ENCODE results near the gene FAM234B. TPM values are rescaled to one million over a fixed set of nuclear protein-coding genes. Genes with fewer than 3 reads are reported as not detected.

The FAM234B gene
- polyA plus RNA-seq, 1 donor (not counting 4 experiments of a cell fraction or from before 2014, with no cell fraction given), result 4.5 TPM

GRCh38 chr12:12997734-12998133 is 46.4 kb upstream of the FAM234B start:
- no peak for TF ChIP-seq EZH2 (IDR thresholded peaks at IDR 0.05; ENCODE audit: low read length)
- TF ChIP-seq, protein P1, sequence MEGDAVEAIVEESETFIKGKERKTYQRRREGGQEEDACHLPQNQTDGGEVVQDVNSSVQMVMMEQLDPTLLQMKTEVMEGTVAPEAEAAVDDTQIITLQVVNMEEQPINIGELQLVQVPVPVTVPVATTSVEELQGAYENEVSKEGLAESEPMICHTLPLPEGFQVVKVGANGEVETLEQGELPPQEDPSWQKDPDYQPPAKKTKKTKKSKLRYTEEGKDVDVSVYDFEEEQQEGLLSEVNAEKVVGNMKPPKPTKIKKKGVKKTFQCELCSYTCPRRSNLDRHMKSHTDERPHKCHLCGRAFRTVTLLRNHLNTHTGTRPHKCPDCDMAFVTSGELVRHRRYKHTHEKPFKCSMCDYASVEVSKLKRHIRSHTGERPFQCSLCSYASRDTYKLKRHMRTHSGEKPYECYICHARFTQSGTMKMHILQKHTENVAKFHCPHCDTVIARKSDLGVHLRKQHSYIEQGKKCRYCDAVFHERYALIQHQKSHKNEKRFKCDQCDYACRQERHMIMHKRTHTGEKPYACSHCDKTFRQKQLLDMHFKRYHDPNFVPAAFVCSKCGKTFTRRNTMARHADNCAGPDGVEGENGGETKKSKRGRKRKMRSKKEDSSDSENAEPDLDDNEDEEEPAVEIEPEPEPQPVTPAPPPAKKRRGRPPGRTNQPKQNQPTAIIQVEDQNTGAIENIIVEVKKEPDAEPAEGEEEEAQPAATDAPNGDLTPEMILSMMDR (optimal IDR thresholded peaks at IDR 0.05 in 1 of 3, IDR thresholded peaks at IDR 0.05 in 1 of 3, conservative IDR thresholded peaks at IDR 0.05 in 1 of 3; ENCODE audit: extremely low read depth in 1 of 3, insufficient read depth in 2 of 3, low read length in 3 of 3), result no peak
- Histone ChIP-seq H3K4me1 (ENCODE audit: control insufficient read depth, extremely low read depth, insufficient read depth, low read length) (peaks cover 11% of the 10 kb centered on the region), H3K27ac (ENCODE audit: control insufficient read depth, insufficient read depth, low read length) (no peak overlapping the region), H4K20me1 (ENCODE audit: control insufficient read depth, extremely low read depth, insufficient read depth, low read length) (no peaks in the 10 kb centered on the region), H3K9me3 (ENCODE audit: control insufficient read depth, low read depth, low read length) (no peaks in the 10 kb centered on the region), H3K4me2 (ENCODE audit: control insufficient read depth, extremely low read depth, insufficient read depth, low read depth, low read length) (no peak overlapping the region), H3K9me1 (ENCODE audit: control insufficient read depth, extremely low read depth, insufficient read depth, low read length) (no peaks in the 10 kb centered on the region), H3K79me2 (ENCODE audit: control insufficient read depth, insufficient read depth, low read length) (peaks cover 29% of the 10 kb centered on the region), H3K4me3 (ENCODE audit: control insufficient read depth in 2 of 3, extremely low read depth in 1 of 3, insufficient read depth in 2 of 3, low read depth in 1 of 3, low read length in 3 of 3) (no peak overlapping the region), H3K36me3 (ENCODE audit: control insufficient read depth in 2 of 2, extremely low read depth in 1 of 2, insufficient read depth in 2 of 2, low read length in 2 of 2) (peaks cover 0 to 3% of the 10 kb centered on the region in 2 experiments), H2AFZ (ENCODE audit: control insufficient read depth, low read length) (no peak overlapping the region), H3K27me3 (ENCODE audit: control insufficient read depth, extremely low read depth, insufficient read depth, low read length) (no peaks in the 10 kb centered on the region), H3K9ac (ENCODE audit: control insufficient read depth, extremely low read depth, insufficient read depth, low read length) (no peak overlapping the region)
- DNase-seq (ENCODE audit: low read depth, low spot score) (no peak), FAIRE-seq (no peak)
- dilution Hi-C loops (cut with MboI; ENCODE audit: extremely low pct_ligation_motif_present, low sequenced_read_pairs), result no loop called here

- TF ChIP-seq, protein P1 (optimal IDR thresholded peaks at IDR 0.05 in 1 of 3, IDR thresholded peaks at IDR 0.05 in 1 of 3, conservative IDR thresholded peaks at IDR 0.05 in 1 of 3; ENCODE audit: extremely low read depth in 1 of 3, insufficient read depth in 2 of 3, low read length in 3 of 3), result no peak
- TF ChIP-seq EZH2 (IDR thresholded peaks at IDR 0.05; ENCODE audit: low read length), result no peak
- dilution Hi-C loops (cut with MboI; ENCODE audit: extremely low pct_ligation_motif_present, low sequenced_read_pairs), result no loop called here
- Histone ChIP-seq H3K9ac (ENCODE audit: control insufficient read depth, extremely low read depth, insufficient read depth, low read length) (no peak overlapping the region), H3K27me3 (ENCODE audit: control insufficient read depth, extremely low read depth, insufficient read depth, low read length) (no peaks in the 10 kb centered on the region), H3K9me3 (ENCODE audit: control insufficient read depth, low read depth, low read length) (no peaks in the 10 kb centered on the region), H3K36me3 (ENCODE audit: control insufficient read depth in 2 of 2, extremely low read depth in 1 of 2, insufficient read depth in 2 of 2, low read length in 2 of 2) (peaks cover 0 to 3% of the 10 kb centered on the region in 2 experiments), H3K79me2 (ENCODE audit: control insufficient read depth, insufficient read depth, low read length) (peaks cover 29% of the 10 kb centered on the region), H4K20me1 (ENCODE audit: control insufficient read depth, extremely low read depth, insufficient read depth, low read length) (no peaks in the 10 kb centered on the region), H3K9me1 (ENCODE audit: control insufficient read depth, extremely low read depth, insufficient read depth, low read length) (no peaks in the 10 kb centered on the region), H2AFZ (ENCODE audit: control insufficient read depth, low read length) (no peak overlapping the region), H3K4me1 (ENCODE audit: control insufficient read depth, extremely low read depth, insufficient read depth, low read length) (peaks cover 11% of the 10 kb centered on the region), H3K27ac (ENCODE audit: control insufficient read depth, insufficient read depth, low read length) (no peak overlapping the region), H3K4me2 (ENCODE audit: control insufficient read depth, extremely low read depth, insufficient read depth, low read depth, low read length) (no peak overlapping the region), H3K4me3 (ENCODE audit: control insufficient read depth in 2 of 3, extremely low read depth in 1 of 3, insufficient read depth in 2 of 3, low read depth in 1 of 3, low read length in 3 of 3) (no peak overlapping the region)
- DNase-seq (ENCODE audit: low read depth, low spot score) (no peak), FAIRE-seq (no peak)
Observed at GRCh38 chr12:12998248-12998647, 45.9 kb upstream of the FAM234B start.
